Activated B cell treated with CpG ODN at 0.5 μM for 24 hours (primary cell): ENCODE data around the gene GRN. TPM values are rescaled to one million over a fixed set of nuclear protein-coding genes. Genes with fewer than 3 reads are reported as not detected.
"Not testable (repeated sequence)": the region's sequence is repeated elsewhere in the genome, so short reads cannot be mapped to it uniquely, and the experiment has no call there.

Source experiments
- ATAC-seq: fragments of 200-7000 bp; cut with Tn5 transposase; one replicate; pipeline ENCODE4 v1.10.0; 2021; ENCODE audit warnings: low read depth, mild to moderate bottlenecking, moderate library complexity
- CTCF ChIA-PET: fragments of 350-600 bp; sonication (Branson Sonifier 250); formaldehyde crosslinking; loops from one replicate; lab custom pipeline; 2021; ENCODE audit warnings: antibody characterized with exemption; lab: Charles Lee
- POLR2A ChIA-PET: fragments of 350-600 bp; sonication (Branson Sonifier 250); formaldehyde crosslinking; loops from one replicate; lab custom pipeline; 2021; ENCODE audit warnings: antibody characterized with exemption; lab: Charles Lee
- DNase-seq: peaks from one replicate; pipeline ENCODE4 v3.0.0; 2022
- H3K27ac Mint-ChIP-seq: one replicate; pipeline ENCODE4 v1.8.0; 2020; ENCODE audit warnings: mixed read lengths
- H3K27me3 Mint-ChIP-seq: one replicate; pipeline ENCODE4 v1.8.0; 2021; ENCODE audit warnings: mixed read lengths
- H3K36me3 Mint-ChIP-seq: one replicate; pipeline ENCODE4 v1.8.0; 2021; ENCODE audit warnings: low read depth, mixed read lengths
- H3K4me1 Mint-ChIP-seq: one replicate; pipeline ENCODE4 v1.8.0; 2021; ENCODE audit warnings: mixed read lengths
- H3K4me3 Mint-ChIP-seq: one replicate; pipeline ENCODE4 v1.8.0; 2020; ENCODE audit warnings: mild to moderate bottlenecking, mixed read lengths
- H3K9me3 Mint-ChIP-seq: one replicate; pipeline ENCODE4 v1.8.0; 2020; ENCODE audit warnings: mixed read lengths
- intact Hi-C: fragments of 100-400 bp; cut with micrococcal nuclease; formaldehyde crosslinking; loops from one replicate; pipeline ENCODE4 v1.15.1; 2024
- total RNA-seq: library from RNA; stranded (reverse); gene quantifications from 2 replicates; pipeline ENCODE4 v1.2.3, GENCODE V29; 2022
- TF ChIP-seq, protein P1 (sequence below): fragments of 200-600 bp; IDR thresholded peaks from one replicate; pipeline ENCODE4 v1.8.0; 2022; ENCODE audit warnings: antibody characterized with exemption, mild to moderate bottlenecking

GRN gene
- total RNA-seq, 1 donor from 2014 or later = 250 TPM

DNA sequence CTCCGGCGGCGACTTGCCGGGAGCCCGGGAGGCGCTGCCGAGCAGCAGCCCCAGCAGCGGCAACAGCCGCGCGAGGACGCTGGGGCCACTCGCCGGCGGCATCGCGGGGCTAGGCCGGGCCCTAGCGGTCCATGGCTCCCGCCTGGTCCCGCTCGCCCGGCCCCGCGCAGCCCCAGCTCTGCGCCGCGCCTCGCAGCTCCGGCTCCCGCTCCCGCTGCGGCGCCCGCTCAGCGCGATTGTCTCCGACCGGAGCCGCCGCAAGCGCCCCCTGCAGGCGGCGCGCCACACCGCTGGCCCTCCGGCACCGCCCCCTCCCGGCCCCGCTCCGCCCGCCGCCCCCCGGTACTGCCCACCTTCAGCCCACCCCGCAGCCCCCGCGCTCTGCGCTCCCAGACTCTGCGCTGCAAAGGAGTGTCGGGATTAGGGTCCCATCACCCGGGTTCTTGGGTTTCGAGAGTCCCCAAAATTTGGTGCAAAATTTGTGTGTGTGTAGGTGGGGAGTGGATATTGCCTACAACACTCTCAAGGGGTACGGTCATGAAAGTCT lies 18.6 kb downstream of the GRN start, which contains the start of gene FAM171A2:
FAM171A2 (minus strand) TSS at position 241 of the 547 bp plus-strand sequence; CDS start at position 102, 139 bp downstream.
- ChIA-PET CTCF (interaction anchor here (0.7 to 2.6 kb wide), 9 partner anchors 9 to 424 kb away, joined by 3 to 16 read pairs (median 3); partner anchors contain the start of genes GRN and ITGA2B), POLR2A (interaction anchor here (0.6 to 1.3 kb wide), 6 partner anchors 10 to 1046 kb away, joined by 3 to 7 read pairs (median 4); partner anchors contain the start of gene SLC25A39)
- no peaks in the 10 kb centered on the region for H3K36me3 Mint-ChIP-seq
- intact Hi-C loops = no loop called here
- DNase-seq = peak; percentile 78
- H3K4me3 Mint-ChIP-seq = peak within 1 kb of the TSS; percentile 79
- ATAC-seq = peak; percentile 92
- peaks cover 23% of the 10 kb centered on the region for H3K27me3 Mint-ChIP-seq
- H3K27ac Mint-ChIP-seq = no peak within 1 kb of the TSS
- TF ChIP-seq, protein P1, sequence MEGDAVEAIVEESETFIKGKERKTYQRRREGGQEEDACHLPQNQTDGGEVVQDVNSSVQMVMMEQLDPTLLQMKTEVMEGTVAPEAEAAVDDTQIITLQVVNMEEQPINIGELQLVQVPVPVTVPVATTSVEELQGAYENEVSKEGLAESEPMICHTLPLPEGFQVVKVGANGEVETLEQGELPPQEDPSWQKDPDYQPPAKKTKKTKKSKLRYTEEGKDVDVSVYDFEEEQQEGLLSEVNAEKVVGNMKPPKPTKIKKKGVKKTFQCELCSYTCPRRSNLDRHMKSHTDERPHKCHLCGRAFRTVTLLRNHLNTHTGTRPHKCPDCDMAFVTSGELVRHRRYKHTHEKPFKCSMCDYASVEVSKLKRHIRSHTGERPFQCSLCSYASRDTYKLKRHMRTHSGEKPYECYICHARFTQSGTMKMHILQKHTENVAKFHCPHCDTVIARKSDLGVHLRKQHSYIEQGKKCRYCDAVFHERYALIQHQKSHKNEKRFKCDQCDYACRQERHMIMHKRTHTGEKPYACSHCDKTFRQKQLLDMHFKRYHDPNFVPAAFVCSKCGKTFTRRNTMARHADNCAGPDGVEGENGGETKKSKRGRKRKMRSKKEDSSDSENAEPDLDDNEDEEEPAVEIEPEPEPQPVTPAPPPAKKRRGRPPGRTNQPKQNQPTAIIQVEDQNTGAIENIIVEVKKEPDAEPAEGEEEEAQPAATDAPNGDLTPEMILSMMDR = peak; percentile 55
- H3K9me3 Mint-ChIP-seq = no peaks in the 10 kb centered on the region
- peaks cover 11% of the 10 kb centered on the region for H3K4me1 Mint-ChIP-seq

DNA sequence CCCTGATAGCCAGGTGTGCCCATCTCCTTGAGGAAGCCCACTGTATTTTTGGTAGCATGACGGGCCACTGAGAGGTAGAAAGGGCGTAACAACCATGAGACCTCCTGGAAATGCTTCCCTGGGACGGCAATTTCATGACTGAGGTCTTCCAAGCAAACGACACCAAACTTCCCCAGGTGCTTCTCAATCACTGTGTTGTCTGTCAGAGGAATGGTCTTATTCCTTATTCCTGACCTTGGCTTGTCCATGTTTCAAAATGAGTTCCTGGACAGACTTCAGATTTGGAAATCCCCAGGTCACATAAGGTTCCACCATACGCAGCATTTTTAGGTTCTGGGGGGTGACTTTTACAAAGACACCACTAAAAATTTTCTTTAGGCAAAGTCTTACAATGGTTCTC lies 19.9 kb downstream of the GRN start:
- H3K27ac Mint-ChIP-seq, ATAC-seq, DNase-seq, H3K9me3 Mint-ChIP-seq, H3K4me1 Mint-ChIP-seq, intact Hi-C loops, H3K36me3 Mint-ChIP-seq, H3K4me3 Mint-ChIP-seq: not testable (repeated sequence)
- peaks cover 29% of the 10 kb centered on the region for H3K27me3 Mint-ChIP-seq
- ChIA-PET POLR2A (interaction anchor here (0.6 kb wide), 1 partner anchor 157 kb away, joined by 3 read pairs; no protein-coding TSS in a partner anchor), CTCF (interaction anchor here (0.9 to 1.2 kb wide), 3 partner anchors 12 to 158 kb away, joined by 3 to 5 read pairs (median 3); partner anchors contain the start of gene GRN)

GRCh38 chr17:44367231-44367979 lies 22.3 kb downstream of the GRN start:
- Mint-ChIP-seq H3K4me1 (peaks cover 7% of the 10 kb centered on the region), H3K4me3 (no peak overlapping the region), H3K36me3 (no peaks in the 10 kb centered on the region), H3K27me3 (peaks cover 30% of the 10 kb centered on the region), H3K27ac (no peak overlapping the region), H3K9me3 (no peaks in the 10 kb centered on the region)
- TF ChIP-seq, protein P1 = no peak
- intact Hi-C loops = no loop called here
- POLR2A ChIA-PET = interaction anchor here (0.7 kb wide), 1 partner anchor 317 kb away, joined by 3 read pairs; no protein-coding TSS in a partner anchor
- CTCF ChIA-PET = interaction anchor here (0.6 to 1.0 kb wide), 2 partner anchors 13 to 32 kb away, joined by 3 read pairs; no protein-coding TSS in a partner anchor
- ATAC-seq (no peak), DNase-seq (no peak)

DNA sequence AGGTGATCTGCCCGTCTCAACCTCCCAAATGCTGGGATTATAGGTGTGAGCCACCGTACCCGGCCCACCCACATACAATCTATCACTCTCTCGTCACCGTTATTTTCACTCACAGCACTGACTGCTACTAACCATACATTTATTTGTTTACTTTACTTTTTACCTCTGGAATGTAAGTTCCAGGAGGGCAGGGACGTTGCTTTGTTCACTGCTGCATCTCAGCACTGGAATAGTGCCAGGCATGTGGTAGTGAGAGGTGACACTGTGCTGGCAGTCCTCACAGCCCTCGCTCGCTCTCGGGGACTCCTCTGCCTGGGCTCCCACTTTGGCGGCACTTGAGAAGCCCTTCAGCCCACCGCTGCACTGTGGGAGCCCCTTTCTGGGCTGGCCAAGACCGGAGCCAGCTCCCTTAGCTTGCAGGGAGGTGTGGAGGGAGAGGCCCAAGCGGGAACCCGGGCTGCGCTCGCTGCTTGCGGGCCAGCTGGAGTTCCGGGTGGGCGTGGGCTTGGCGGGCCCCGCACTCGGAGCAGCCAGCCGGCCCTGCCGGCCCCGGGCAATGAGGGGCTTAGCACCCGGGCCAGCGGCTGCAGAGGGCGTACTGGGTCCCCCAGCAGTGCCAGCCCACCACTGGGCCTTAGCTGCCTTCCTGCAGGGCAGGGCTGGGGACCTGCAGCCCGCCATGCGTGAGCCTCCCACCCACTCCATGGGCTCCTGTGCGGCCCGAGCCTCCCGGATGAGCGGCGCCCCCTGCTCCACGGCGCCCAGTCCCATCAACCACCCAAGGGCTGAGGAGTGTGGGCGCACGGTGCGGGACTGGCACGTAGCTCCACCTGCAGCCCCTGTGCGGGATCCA lies 23.5 kb downstream of the GRN start:
- CTCF ChIA-PET = interaction anchor here (1.0 kb wide), 1 partner anchor 14 kb away, joined by 3 read pairs; no protein-coding TSS in a partner anchor
- ATAC-seq, intact Hi-C loops, H3K36me3 Mint-ChIP-seq, H3K4me1 Mint-ChIP-seq, H3K9me3 Mint-ChIP-seq, H3K27ac Mint-ChIP-seq, DNase-seq, POLR2A ChIA-PET, H3K4me3 Mint-ChIP-seq: not testable (repeated sequence)
- peaks cover 34% of the 10 kb centered on the region for H3K27me3 Mint-ChIP-seq

DNA sequence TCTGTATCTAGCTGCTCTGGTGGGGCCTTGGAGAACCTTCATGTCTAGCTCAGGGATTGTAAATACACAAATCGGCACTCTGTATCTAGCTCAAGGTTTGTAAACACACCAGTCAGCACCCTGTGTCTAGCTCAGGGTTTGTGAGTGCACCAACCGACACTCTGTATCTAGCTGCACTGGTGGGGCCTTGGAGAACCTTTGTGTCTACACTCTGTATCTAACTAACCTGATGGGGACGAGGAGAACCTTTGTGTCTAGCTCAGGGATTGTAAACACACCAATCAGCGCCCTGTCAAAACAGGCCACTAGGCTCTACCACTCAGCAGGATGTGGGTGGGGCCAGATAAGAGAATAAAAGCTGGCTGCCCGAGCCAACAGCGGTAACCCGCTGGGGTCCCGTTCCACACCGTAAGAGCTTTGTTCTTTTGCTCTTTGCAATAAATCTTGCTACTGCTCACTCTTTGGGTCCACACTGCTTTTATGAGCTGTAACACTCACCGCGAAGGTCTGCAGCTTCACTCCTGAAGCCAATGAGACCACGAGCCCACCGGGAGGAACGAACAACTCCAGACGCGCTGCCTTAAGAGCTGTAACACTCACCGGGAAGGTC lies 24.4 kb downstream of the GRN start:
- H3K27ac Mint-ChIP-seq, DNase-seq, H3K9me3 Mint-ChIP-seq, H3K36me3 Mint-ChIP-seq, CTCF ChIA-PET, intact Hi-C loops, H3K4me1 Mint-ChIP-seq, ATAC-seq: not testable (repeated sequence)
- H3K4me3 Mint-ChIP-seq = peak overlapping the region; percentile 66
- peaks cover 39% of the 10 kb centered on the region for H3K27me3 Mint-ChIP-seq
- POLR2A ChIA-PET = interaction anchor here (1.1 kb wide), 1 partner anchor 148 kb away, joined by 4 read pairs; no protein-coding TSS in a partner anchor

- no peak overlapping the region for H3K27ac Mint-ChIP-seq
Measured at GRCh38 chr17:44372036-44372435, 26.9 kb downstream of the GRN start.

More at GRCh38 chr17:44372036-44372435, 26.9 kb downstream of the GRN start:
- no peak for DNase-seq
- Mint-ChIP-seq H3K27me3 (peaks cover 40% of the 10 kb centered on the region), H3K9me3 (no peaks in the 10 kb centered on the region), H3K4me1 (peaks cover 3% of the 10 kb centered on the region), H3K4me3 (no peak overlapping the region), H3K36me3 (no peaks in the 10 kb centered on the region)
- TF ChIP-seq, protein P1 = no peak
- ChIA-PET POLR2A (no interaction called here), CTCF (no interaction called here)
- intact Hi-C loops = no loop called here
- no peak for ATAC-seq
